ENCODE results near the gene CPED1. TPM values are rescaled to one million over a fixed set of nuclear protein-coding genes. Genes with fewer than 3 reads are reported as not detected.

CPED1 gene
- total RNA-seq, 1 donor from 2014 or later = 0.26 TPM

DNA sequence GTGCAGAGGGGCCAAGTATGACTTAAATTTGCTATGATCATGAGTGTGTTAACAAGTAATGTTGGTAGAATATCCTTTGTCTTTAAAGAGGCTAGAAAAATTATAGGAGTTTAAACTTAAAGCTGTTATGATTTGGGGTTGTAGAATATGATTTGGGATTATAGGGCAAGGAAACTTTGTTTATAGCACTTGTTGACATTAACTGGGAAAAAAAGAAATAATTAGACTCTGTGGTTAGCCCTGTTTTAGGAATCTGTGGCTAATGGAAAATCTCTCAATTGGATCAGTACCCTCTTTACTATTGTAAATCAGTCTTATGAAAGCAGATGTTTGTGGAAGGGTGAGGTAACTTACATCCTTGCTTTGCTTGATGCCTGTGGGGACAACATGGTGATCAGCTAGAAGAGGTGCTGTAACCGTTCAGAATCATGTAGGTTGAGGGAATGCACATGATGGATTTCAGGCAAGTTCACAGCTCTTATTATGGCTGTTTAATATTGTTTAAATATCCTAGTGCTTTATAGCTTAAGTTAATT, 26.8 kb upstream of the CPED1 start:
- TF ChIP-seq, protein P1, sequence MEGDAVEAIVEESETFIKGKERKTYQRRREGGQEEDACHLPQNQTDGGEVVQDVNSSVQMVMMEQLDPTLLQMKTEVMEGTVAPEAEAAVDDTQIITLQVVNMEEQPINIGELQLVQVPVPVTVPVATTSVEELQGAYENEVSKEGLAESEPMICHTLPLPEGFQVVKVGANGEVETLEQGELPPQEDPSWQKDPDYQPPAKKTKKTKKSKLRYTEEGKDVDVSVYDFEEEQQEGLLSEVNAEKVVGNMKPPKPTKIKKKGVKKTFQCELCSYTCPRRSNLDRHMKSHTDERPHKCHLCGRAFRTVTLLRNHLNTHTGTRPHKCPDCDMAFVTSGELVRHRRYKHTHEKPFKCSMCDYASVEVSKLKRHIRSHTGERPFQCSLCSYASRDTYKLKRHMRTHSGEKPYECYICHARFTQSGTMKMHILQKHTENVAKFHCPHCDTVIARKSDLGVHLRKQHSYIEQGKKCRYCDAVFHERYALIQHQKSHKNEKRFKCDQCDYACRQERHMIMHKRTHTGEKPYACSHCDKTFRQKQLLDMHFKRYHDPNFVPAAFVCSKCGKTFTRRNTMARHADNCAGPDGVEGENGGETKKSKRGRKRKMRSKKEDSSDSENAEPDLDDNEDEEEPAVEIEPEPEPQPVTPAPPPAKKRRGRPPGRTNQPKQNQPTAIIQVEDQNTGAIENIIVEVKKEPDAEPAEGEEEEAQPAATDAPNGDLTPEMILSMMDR (IDR thresholded peaks at IDR 0.05; ENCODE audit: insufficient read depth, low read length, severe bottlenecking) = no peak
- no peaks in the 10 kb centered on the region for H3K27me3 ChIP-seq (ENCODE audit: control insufficient read depth, insufficient read depth, low read length)
- DNase-seq (ENCODE audit: low read depth) (no peak), FAIRE-seq (no peak)
- H3K4me3 ChIP-seq (ENCODE audit: low read depth, low read length) = no peak overlapping the region
- no peaks in the 10 kb centered on the region for H3K36me3 ChIP-seq (ENCODE audit: control insufficient read depth, insufficient read depth, low read length)

DNA sequence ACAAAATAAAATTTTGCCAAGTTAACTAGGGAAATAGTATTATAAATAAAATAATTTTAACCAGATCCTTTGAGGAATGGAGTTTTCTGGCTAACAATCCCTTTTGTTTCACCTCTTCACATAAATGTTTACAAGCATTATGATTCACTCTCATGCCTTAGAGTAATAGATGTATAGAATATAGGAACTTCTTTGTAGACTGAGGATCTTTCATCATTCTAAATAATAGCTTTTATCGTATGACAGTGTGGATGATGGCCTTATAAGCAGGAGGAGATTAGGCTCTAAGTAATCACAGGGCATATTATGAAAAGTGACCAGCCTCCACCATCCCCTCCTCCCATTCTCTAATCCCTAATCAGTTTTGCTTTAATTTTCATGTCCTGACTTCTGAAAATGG, 24.4 kb upstream of the CPED1 start:
- no peak for DNase-seq (ENCODE audit: low read depth)
- FAIRE-seq = no peak
- H3K4me3 ChIP-seq (ENCODE audit: low read depth, low read length) = no peak overlapping the region
- H3K27me3 ChIP-seq (ENCODE audit: control insufficient read depth, insufficient read depth, low read length) = no peaks in the 10 kb centered on the region
- H3K36me3 ChIP-seq (ENCODE audit: control insufficient read depth, insufficient read depth, low read length) = peaks cover 1% of the 10 kb centered on the region
- TF ChIP-seq, protein P1 (IDR thresholded peaks at IDR 0.05; ENCODE audit: insufficient read depth, low read length, severe bottlenecking) = no peak

DNA sequence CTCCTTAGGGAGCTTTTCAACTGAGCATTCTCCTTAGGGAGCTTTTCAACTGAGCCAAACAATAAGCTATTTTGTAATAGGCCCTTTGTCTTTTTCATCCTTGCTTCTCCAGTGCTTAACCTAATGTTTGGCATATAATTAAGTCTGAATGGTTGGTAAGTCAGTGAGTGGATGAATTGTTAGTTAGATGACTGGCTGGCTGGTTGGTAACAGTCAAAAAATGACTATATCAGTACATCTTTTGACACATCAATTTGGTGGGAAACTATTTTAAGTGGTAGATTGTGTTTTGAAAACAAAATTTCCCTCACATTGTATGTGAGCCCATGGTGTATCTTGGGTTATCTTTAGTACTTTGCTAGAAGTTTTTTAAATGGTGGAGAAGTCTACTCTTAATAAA, 21.6 kb upstream of the CPED1 start:
- DNase-seq (ENCODE audit: low read depth) (no peak), FAIRE-seq (no peak)
- H3K36me3 ChIP-seq (ENCODE audit: control insufficient read depth, insufficient read depth, low read length) = peaks cover 4% of the 10 kb centered on the region

DNA sequence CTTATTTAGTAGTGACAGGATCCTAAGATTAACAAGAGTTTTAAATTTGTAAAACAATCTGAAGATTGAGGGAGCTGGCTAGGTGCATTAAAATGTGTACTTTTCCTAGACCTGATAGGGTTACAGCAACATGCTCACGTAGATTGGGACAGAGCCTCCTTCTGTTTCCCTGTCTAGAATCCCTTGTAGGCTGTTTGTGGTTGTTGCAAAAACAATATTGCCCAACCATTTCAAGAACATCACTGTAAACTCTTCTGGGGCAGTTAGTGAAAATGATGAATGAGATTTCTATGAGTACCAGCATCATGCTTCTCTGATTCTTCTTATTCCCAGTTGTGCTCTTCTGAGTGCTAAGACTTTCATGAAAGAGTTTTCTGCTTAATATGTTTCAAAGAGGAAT, 14.7 kb upstream of the CPED1 start:
- no peak overlapping the region for H3K4me3 ChIP-seq (ENCODE audit: low read depth, low read length)
- H3K27me3 ChIP-seq (ENCODE audit: control insufficient read depth, insufficient read depth, low read length) = no peaks in the 10 kb centered on the region
- DNase-seq (ENCODE audit: low read depth) = no peak
- TF ChIP-seq, protein P1 (IDR thresholded peaks at IDR 0.05; ENCODE audit: insufficient read depth, low read length, severe bottlenecking) = no peak
- FAIRE-seq = no peak
- H3K36me3 ChIP-seq (ENCODE audit: control insufficient read depth, insufficient read depth, low read length) = peaks cover 5% of the 10 kb centered on the region

More for the DNA sequence above, 21.6 kb upstream of the CPED1 start:
- no peak overlapping the region for H3K4me3 ChIP-seq (ENCODE audit: low read depth, low read length)
- TF ChIP-seq, protein P1 (IDR thresholded peaks at IDR 0.05; ENCODE audit: insufficient read depth, low read length, severe bottlenecking) = no peak
- H3K27me3 ChIP-seq (ENCODE audit: control insufficient read depth, insufficient read depth, low read length) = no peaks in the 10 kb centered on the region

DNA sequence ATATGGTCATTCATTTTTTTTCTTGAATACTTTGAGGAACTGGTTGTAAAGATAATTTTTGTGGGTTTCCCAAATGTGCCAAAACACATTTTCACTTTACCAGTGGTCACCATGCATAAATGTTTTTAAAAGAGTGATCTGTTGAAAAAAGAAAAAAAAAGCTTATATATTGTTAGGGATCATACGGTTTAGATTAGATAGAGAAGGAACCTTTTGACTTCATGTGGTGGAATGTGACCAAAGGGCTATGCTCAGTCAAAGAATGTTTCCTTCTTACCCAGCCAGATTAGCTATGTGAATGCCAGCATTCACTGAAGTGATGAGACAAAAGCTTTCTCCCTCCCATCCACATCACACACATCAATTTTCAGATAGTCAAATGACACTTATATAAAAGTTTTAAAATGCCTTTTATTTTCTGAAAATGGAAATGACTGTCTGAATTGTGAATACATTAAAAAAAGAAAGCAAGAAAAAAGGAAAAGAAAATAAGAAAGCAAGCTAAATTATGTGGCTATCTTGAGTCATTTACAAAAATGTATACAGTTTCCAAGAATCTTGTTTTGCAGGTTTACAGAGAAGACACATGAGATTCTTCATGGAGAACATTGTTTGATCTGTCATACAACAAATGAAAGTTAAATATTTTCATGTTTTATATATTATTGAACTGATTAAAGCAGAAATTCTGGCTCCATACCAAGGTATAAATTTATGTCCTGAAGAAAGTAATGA, 8.6 kb upstream of the CPED1 start:
- no peak overlapping the region for H3K4me3 ChIP-seq (ENCODE audit: low read depth, low read length)
- FAIRE-seq = no peak
- H3K36me3 ChIP-seq (ENCODE audit: control insufficient read depth, insufficient read depth, low read length) = no peaks in the 10 kb centered on the region
- H3K27me3 ChIP-seq (ENCODE audit: control insufficient read depth, insufficient read depth, low read length) = no peaks in the 10 kb centered on the region
- no peak for DNase-seq (ENCODE audit: low read depth)
- TF ChIP-seq, protein P1 (IDR thresholded peaks at IDR 0.05; ENCODE audit: insufficient read depth, low read length, severe bottlenecking) = no peak
